ENCODE data around the gene NTHL1.

DNA sequence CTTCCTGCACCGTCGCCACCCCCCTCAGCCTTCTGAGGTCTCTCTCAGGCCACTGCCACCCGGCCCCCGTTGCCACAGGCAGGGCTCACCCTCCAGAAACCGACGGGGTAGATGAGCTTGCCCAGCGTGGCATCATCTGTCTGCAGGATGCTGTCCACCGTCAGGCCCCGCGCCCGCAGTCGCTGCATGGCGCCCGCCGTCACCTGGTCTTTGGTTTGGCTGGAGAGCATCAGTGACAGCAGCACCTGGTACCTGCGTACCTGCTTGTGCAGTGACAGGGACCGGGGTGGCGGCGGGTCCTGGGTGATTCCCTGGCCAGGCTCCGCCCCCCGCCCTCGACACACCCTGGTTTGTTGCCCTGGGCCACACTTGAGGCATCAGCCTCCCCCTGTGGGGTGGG lies 3.1 kb downstream of the NTHL1 start:
- TF ChIP-seq, protein P1, sequence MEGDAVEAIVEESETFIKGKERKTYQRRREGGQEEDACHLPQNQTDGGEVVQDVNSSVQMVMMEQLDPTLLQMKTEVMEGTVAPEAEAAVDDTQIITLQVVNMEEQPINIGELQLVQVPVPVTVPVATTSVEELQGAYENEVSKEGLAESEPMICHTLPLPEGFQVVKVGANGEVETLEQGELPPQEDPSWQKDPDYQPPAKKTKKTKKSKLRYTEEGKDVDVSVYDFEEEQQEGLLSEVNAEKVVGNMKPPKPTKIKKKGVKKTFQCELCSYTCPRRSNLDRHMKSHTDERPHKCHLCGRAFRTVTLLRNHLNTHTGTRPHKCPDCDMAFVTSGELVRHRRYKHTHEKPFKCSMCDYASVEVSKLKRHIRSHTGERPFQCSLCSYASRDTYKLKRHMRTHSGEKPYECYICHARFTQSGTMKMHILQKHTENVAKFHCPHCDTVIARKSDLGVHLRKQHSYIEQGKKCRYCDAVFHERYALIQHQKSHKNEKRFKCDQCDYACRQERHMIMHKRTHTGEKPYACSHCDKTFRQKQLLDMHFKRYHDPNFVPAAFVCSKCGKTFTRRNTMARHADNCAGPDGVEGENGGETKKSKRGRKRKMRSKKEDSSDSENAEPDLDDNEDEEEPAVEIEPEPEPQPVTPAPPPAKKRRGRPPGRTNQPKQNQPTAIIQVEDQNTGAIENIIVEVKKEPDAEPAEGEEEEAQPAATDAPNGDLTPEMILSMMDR (IDR thresholded peaks at IDR 0.05), result no peak
- no peak for TF ChIP-seq POLR2A (IDR thresholded peaks at IDR 0.05)
- no peak for TF ChIP-seq POLR2AphosphoS5 (IDR thresholded peaks at IDR 0.05)
